Endothelial cell of umbilical vein (primary cell): ENCODE results near the gene PTPMT1. TPM values are rescaled to one million over a fixed set of nuclear protein-coding genes. Genes with fewer than 3 reads are reported as not detected.

Source experiments
- BruUV-seq: library from RNA; stranded (reverse); fragments of 400-500 nt; replicated peaks from 2 replicates; lab custom pipeline; 2021; lab: Mats Ljungman, UMichigan
- CTCF ChIA-PET: fragments of 300-600, 350-600 bp; sonication (Branson Sonifier 250); formaldehyde crosslinking; loops from one replicate; lab custom pipeline; 2021; ENCODE audit warnings: antibody characterized with exemption, inconsistent platforms; lab: Charles Lee
- POLR2A ChIA-PET: fragments of 300-600, 350-600 bp; sonication (Branson Sonifier 250); formaldehyde crosslinking; loops from one replicate; lab custom pipeline; 2021; ENCODE audit warnings: antibody characterized with exemption, inconsistent platforms; lab: Charles Lee
- DNase-seq: peaks from one replicate; pipeline ENCODE4 v3.0.0-alpha.2; 2011; ENCODE audit warnings: low read depth, low spot score
- FAIRE-seq: peaks from 2 replicates; lab custom pipeline; 2011; peaks lifted over from hg19 to GRCh38; lab: Jason Lieb, UNC
- H2AFZ ChIP-seq: 2 replicates; pipeline ENCODE4 v1.6.0; 2012; ENCODE audit warnings: low read depth, low read length, control low read depth, inconsistent platforms
- H3K27ac ChIP-seq: 2 replicates; pipeline ENCODE4 v1.5.1; 2011; ENCODE audit warnings: low read depth, mild to moderate bottlenecking, control low read depth, low read length, moderate library complexity; ENCODE audit not compliant: insufficient read depth
- H3K27me3 ChIP-seq, 2 experiments: 2 replicates each; pipeline versions ENCODE4 v1.6.0 to v1.6.1; 2011; ENCODE audit warnings: low read length in 2 of 2, mixed read lengths in 1 of 2; ENCODE audit not compliant: control insufficient read depth in 2 of 2, insufficient read depth in 2 of 2
- H3K36me3 ChIP-seq, 2 experiments: 2 replicates in 1 of 2; 3 replicates in 1 of 2; pipeline ENCODE4 v1.5.1; 2011; ENCODE audit warnings: low read length in 2 of 2, mild to moderate bottlenecking in 1 of 2, moderate library complexity in 1 of 2; ENCODE audit not compliant: control insufficient read depth in 2 of 2, insufficient read depth in 2 of 2; ENCODE audit errors: extremely low read depth in 1 of 2
- H3K4me1 ChIP-seq: 3 replicates; pipeline ENCODE4 v1.5.1; 2011; ENCODE audit warnings: mild to moderate bottlenecking, low read length; ENCODE audit not compliant: control insufficient read depth, insufficient read depth; ENCODE audit errors: extremely low read depth
- H3K4me2 ChIP-seq: 2 replicates; pipeline ENCODE4 v1.6.1; 2011; ENCODE audit warnings: low read length, control low read depth, mixed read lengths; ENCODE audit not compliant: insufficient read depth
- H3K4me3 ChIP-seq, 3 experiments: fragments of 200-600 bp in 1 of 3; sonication (generic), shearing (Covaris generic) in 1 of 3; replicated peaks in 1 of 3; 2 replicates each; pipeline ENCODE4 v1.5.1; 2011 to 2016; ENCODE audit warnings: control low read depth in 3 of 3, low read length in 3 of 3, mild to moderate bottlenecking in 2 of 3, inconsistent platforms in 1 of 3, low read depth in 1 of 3, moderate library complexity in 1 of 3; ENCODE audit not compliant: insufficient read depth in 1 of 3
- H3K79me2 ChIP-seq: 2 replicates; pipeline ENCODE4 v1.6.0; 2012; ENCODE audit warnings: low read length, inconsistent platforms; ENCODE audit not compliant: control insufficient read depth, insufficient read depth
- H3K9ac ChIP-seq: replicated peaks from 2 replicates; pipeline ENCODE3; 2011; ENCODE audit warnings: low read length, control low read depth; ENCODE audit not compliant: insufficient read depth; ENCODE audit errors: extremely low read depth
- H3K9me1 ChIP-seq: replicated peaks from 3 replicates; pipeline ENCODE4 v1.6.0; 2011; ENCODE audit warnings: mild to moderate bottlenecking, low read length; ENCODE audit not compliant: control insufficient read depth, insufficient read depth; ENCODE audit errors: extremely low read depth
- H3K9me3 ChIP-seq: replicated peaks from 2 replicates; pipeline ENCODE4 v1.5.1; 2012; ENCODE audit warnings: low read length, inconsistent platforms; ENCODE audit not compliant: control insufficient read depth, insufficient read depth
- H4K20me1 ChIP-seq: replicated peaks from 2 replicates; pipeline ENCODE3; 2011; ENCODE audit warnings: mild to moderate bottlenecking, low read length; ENCODE audit not compliant: control insufficient read depth, insufficient read depth; ENCODE audit errors: extremely low read depth
- CTCF ChIP-seq, 2 donors: IDR thresholded peaks; 1 replicate in 1 of 2; 2 replicates in 1 of 2; pipeline ENCODE4 v1.5.1; 2011; ENCODE audit warnings: low read length in 2 of 2, mild to moderate bottlenecking in 2 of 2, moderate library complexity in 2 of 2, control low read depth in 1 of 2, inconsistent platforms in 1 of 2, low read depth in 1 of 2; ENCODE audit not compliant: insufficient read depth in 1 of 2; ENCODE audit errors: extremely low read depth in 1 of 2
- EZH2 ChIP-seq: IDR thresholded peaks from 2 replicates; pipeline ENCODE4 v1.6.1; 2012; ENCODE audit warnings: borderline replicate concordance, low read depth, mild to moderate bottlenecking, moderate library complexity, low read length, inconsistent platforms; ENCODE audit not compliant: severe bottlenecking
- FOS ChIP-seq: IDR thresholded peaks from 2 replicates; pipeline ENCODE4 v1.6.1; 2011; ENCODE audit warnings: mild to moderate bottlenecking, low read length, moderate library complexity, borderline replicate concordance; ENCODE audit not compliant: insufficient read depth
- GATA2 ChIP-seq: IDR thresholded peaks from 2 replicates; pipeline ENCODE4 v1.7.0; 2011; ENCODE audit warnings: low read depth, mild to moderate bottlenecking, moderate library complexity, mixed read lengths, low read length; ENCODE audit not compliant: insufficient read length, insufficient read depth
- JUN ChIP-seq: IDR thresholded peaks from 2 replicates; pipeline ENCODE4 v1.6.1; 2011; ENCODE audit warnings: borderline replicate concordance, low read depth; ENCODE audit not compliant: insufficient read length, insufficient read depth
- MAX ChIP-seq: IDR thresholded peaks from 2 replicates; pipeline ENCODE4 v1.6.1; 2011; ENCODE audit not compliant: insufficient read depth, insufficient read length
- MYC ChIP-seq: IDR thresholded peaks from one replicate; pipeline ENCODE4 v1.6.1; 2011; ENCODE audit warnings: mild to moderate bottlenecking, low read depth, low read length
- POLR2A ChIP-seq: IDR thresholded peaks from 2 replicates; pipeline ENCODE4 v1.6.1; 2012; ENCODE audit warnings: low read depth, mild to moderate bottlenecking, control low read depth, low read length
- POLR2AphosphoS5 ChIP-seq: IDR thresholded peaks from 2 replicates; pipeline ENCODE4 v1.6.1; 2012; ENCODE audit warnings: low read depth, mild to moderate bottlenecking, control low read depth, low read length, moderate library complexity; ENCODE audit not compliant: insufficient read depth
- dilution Hi-C: fragments of 300-500 bp; cut with MboI; formaldehyde crosslinking; loops from one replicate; pipeline ENCODE4 v1.15.0; 2019; ENCODE audit warnings: low sequenced_read_pairs; ENCODE audit not compliant: extremely low pct_ligation_motif_present
- intact Hi-C: fragments of 100-400 bp; cut with micrococcal nuclease; formaldehyde crosslinking; loops from one replicate; pipeline ENCODE4 v1.10.0; 2022
- polyA plus RNA-seq, 4 experiments: library from polyadenylated mRNA; depleted of rRNA in 3 of 4; stranded (reverse) in 3 of 4; unstranded in 1 of 4; fragments of >200 nt; gene quantifications; 2 replicates each; pipeline versions ENCODE4 v1.2.1 to v1.2.3, GENCODE V29; 2011 to 2012; ENCODE audit warnings: missing spikeins in 1 of 4
- total RNA-seq: library from RNA; stranded (reverse); gene quantifications from 2 replicates; pipeline ENCODE4 v1.2.3, GENCODE V29; 2021

PTPMT1 gene
- total and polyA plus RNA-seq, 2 donors (not counting 3 experiments of a cell fraction or from before 2014, with no cell fraction given): 44.6 to 83.1 TPM

- dilution Hi-C loops: no loop called here
- TF ChIP-seq EZH2 (no peak), MYC (no peak), MAX (no peak), FOS (no peak), POLR2AphosphoS5 (no peak), JUN (no peak), GATA2 (no peak), CTCF (IDR thresholded peaks at IDR 0.05; ENCODE audit: extremely low read depth in 1 of 2, insufficient read depth in 1 of 2, low read depth in 1 of 2, low read length in 2 of 2) (no peak), POLR2A (no peak)
- H3K9ac ChIP-seq: no peak overlapping the region
- FAIRE-seq (no peak), DNase-seq (no peak)
- H3K9me3 ChIP-seq: no peaks in the 10 kb centered on the region
- no peaks in the 10 kb centered on the region for H3K27me3 ChIP-seq
- H3K27ac ChIP-seq: no peak overlapping the region
- H2AFZ ChIP-seq: no peak overlapping the region
- no peak overlapping the region for H3K4me3 ChIP-seq
- H3K79me2 ChIP-seq: no peaks in the 10 kb centered on the region
- no peaks in the 10 kb centered on the region for H3K9me1 ChIP-seq
- no peaks in the 10 kb centered on the region for H3K4me1 ChIP-seq
- ChIA-PET POLR2A (no interaction called here), CTCF (interaction anchor here (2.4 kb wide), 1 partner anchor 8 kb away, joined by 12 read pairs; no protein-coding TSS in a partner anchor)
- no peak overlapping the region for H3K4me2 ChIP-seq
- intact Hi-C loops: no loop called here
- H3K36me3 ChIP-seq: no peaks in the 10 kb centered on the region
- no TSS peak for BruUV-seq
- H4K20me1 ChIP-seq: no peaks in the 10 kb centered on the region
Measured at GRCh38 chr11:47615249-47615648, 49.9 kb downstream of the PTPMT1 start.
